ENCODE results near the gene CAB39L. TPM values are rescaled to one million over a fixed set of nuclear protein-coding genes. Genes with fewer than 3 reads are reported as not detected.

CAB39L gene
- total RNA-seq, 1 donor from 2014 or later = 11.4 TPM

- H3K4me1 Mint-ChIP-seq (ENCODE audit: unreplicated experiment) = no peaks in the 10 kb centered on the region
- peaks cover 5% of the 10 kb centered on the region for H3K9me3 Mint-ChIP-seq
- no peak for TF ChIP-seq CTCF (conservative IDR thresholded peaks at IDR 0.05)
- H3K27me3 Mint-ChIP-seq = no peaks in the 10 kb centered on the region
- no peak for DNase-seq (ENCODE audit: extremely low spot score, unreplicated experiment)
- H3K27ac Mint-ChIP-seq = no peak overlapping the region
- H3K36me3 Mint-ChIP-seq = peaks cover 14% of the 10 kb centered on the region
- H3K4me3 Mint-ChIP-seq = no peak overlapping the region
Measured at GRCh38 chr13:49353908-49354307, 90.0 kb downstream of the CAB39L start.

GRCh38 chr13:49351871-49352270 is 92.0 kb downstream of the CAB39L start:
- Mint-ChIP-seq H3K4me3 (no peak overlapping the region), H3K36me3 (peaks cover 18% of the 10 kb centered on the region), H3K27ac (no peak overlapping the region), H3K4me1 (ENCODE audit: unreplicated experiment) (no peaks in the 10 kb centered on the region), H3K9me3 (peaks cover 9% of the 10 kb centered on the region), H3K27me3 (no peaks in the 10 kb centered on the region)
- DNase-seq (ENCODE audit: extremely low spot score, unreplicated experiment) = no peak
- no peak for TF ChIP-seq CTCF (conservative IDR thresholded peaks at IDR 0.05)

GRCh38 chr13:49348751-49349150 is 95.1 kb downstream of the CAB39L start:
- DNase-seq (ENCODE audit: extremely low spot score, unreplicated experiment) = no peak
- H3K4me1 Mint-ChIP-seq (ENCODE audit: unreplicated experiment) = no peaks in the 10 kb centered on the region
- H3K27ac Mint-ChIP-seq = no peak overlapping the region
- H3K9me3 Mint-ChIP-seq = peaks cover 5% of the 10 kb centered on the region
- no peak overlapping the region for H3K4me3 Mint-ChIP-seq
- no peak for TF ChIP-seq CTCF (conservative IDR thresholded peaks at IDR 0.05)
- H3K27me3 Mint-ChIP-seq = no peaks in the 10 kb centered on the region
- peaks cover 14% of the 10 kb centered on the region for H3K36me3 Mint-ChIP-seq

- Mint-ChIP-seq H3K27me3 (no peaks in the 10 kb centered on the region), H3K9me3 (peaks cover 5% of the 10 kb centered on the region), H3K4me3 (no peak overlapping the region), H3K27ac (no peak overlapping the region), H3K4me1 (ENCODE audit: unreplicated experiment) (no peaks in the 10 kb centered on the region), H3K36me3 (peaks cover 10% of the 10 kb centered on the region)
- DNase-seq (ENCODE audit: extremely low spot score, unreplicated experiment) = no peak
- TF ChIP-seq CTCF (conservative IDR thresholded peaks at IDR 0.05) = no peak
Measured at GRCh38 chr13:49347650-49348385, 96.0 kb downstream of the CAB39L start.

GRCh38 chr13:49346460-49346859 is 97.4 kb downstream of the CAB39L start:
- H3K4me3 Mint-ChIP-seq = no peak overlapping the region
- H3K36me3 Mint-ChIP-seq = peaks cover 10% of the 10 kb centered on the region
- no peak for TF ChIP-seq CTCF (conservative IDR thresholded peaks at IDR 0.05)
- no peak overlapping the region for H3K27ac Mint-ChIP-seq
- no peak for DNase-seq (ENCODE audit: extremely low spot score, unreplicated experiment)
- H3K27me3 Mint-ChIP-seq = no peaks in the 10 kb centered on the region
- no peaks in the 10 kb centered on the region for H3K4me1 Mint-ChIP-seq (ENCODE audit: unreplicated experiment)
- H3K9me3 Mint-ChIP-seq = peaks cover 5% of the 10 kb centered on the region
